Femur (tissue), 1 donor: ENCODE results near the gene SLC19A3.
"Not testable (repeated sequence)": the region's sequence is repeated elsewhere in the genome, so short reads cannot be mapped to it uniquely, and the experiment has no call there.

Experiments used
- DNase-seq: peaks from one replicate; pipeline ENCODE4 v3.0.0-alpha.2; 2017

Gene SLC19A3

DNA sequence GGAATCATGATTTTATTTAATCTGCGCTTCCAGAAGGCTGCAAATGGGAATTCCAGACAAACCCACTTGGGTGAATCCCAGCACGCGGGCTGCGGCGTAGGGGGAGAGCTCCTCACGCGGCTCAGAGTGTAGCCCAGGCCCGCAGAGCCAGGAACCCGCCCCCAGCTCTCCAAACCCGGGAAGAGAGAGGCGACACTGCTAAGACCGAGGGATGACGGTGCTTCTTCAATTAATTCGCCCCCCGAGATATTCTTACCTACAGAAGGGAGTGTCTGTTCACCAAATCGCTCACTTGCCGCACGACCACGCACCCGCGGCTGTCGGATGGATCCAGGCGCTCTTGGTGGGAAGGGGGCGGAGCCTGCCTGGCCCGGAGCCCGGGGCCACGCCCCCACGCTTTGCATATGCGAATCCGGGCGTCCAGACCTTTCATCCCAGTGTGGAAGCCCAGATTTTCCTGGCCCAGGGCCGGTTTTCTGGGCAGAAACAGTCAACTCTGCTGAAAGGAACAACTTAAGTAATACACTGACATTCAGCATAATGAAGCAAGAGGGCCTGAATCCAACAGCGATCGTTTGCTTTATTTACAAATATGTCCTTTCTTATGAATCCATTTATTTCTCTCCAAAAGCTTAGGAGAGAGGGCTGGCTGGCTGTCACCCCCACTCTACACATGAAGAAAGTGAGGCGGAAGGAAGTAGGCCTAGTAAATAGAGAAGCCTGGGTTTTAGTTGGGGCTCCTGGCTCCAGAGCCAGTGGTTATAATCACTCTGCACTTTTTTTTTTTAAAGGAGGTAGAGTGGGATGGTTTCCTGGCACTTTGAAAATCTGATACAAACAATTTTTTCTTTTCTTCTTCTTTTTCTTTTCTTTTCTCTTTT lies at the start of gene SLC19A3:
Gene SLC19A3 (minus strand): TSS at position 342 of the 881 bp plus-strand sequence. CDS start 15,710 bp downstream, outside the sequence.
- peak; percentile 95 for DNase-seq

DNA sequence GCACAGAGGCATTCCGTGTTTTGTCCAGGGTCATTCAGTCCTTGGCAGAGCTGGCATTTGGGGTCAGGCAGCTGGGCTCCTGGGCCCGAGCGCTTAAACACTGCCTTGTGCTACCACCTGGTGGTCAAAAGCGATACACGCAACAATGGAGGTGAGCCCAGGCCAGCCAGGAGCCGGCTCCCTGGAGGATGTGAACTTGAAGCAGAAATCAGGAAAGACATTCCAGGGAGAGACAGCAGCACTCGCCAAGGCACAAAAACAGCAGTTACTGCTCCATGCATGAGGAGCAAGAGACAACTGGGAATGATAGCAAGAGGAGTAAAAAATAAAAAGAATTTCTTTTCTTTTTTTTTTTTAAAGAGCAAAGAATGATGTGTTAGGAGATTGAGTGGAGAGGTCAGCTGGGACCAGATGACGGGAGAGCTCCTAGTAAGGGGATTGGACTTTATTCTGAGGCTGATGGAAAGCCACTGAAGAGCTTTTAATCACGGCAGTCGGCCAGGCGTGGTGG lies 48.6 kb upstream of the SLC19A3 start:
- DNase-seq, result peak; percentile 83

DNA sequence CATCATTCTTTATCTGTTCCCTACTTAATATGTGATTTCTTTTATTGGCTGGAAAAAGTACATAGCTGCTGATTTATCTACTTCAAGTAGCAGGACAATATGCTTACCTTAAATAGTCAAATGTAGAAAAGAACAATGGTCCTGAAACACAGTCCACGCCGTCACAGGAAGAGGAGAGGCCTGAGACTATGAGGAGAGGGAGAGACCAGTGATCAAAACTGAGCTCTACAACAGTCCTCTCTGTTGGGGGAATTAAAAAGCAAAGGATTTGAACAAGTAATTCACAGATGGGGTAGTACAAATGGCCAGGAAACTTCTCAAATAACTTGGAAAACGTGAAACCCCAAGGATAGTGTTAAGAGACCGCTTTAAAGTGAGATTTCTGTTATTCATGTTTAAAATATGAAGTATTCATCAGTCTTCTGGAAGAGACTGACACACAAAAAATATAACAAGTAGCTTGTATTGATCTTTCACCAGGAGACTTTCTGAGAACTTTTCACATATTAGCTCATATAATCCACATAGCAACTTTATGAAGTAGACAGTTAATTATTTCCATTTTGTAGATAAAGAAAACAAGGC lies 48.1 kb upstream of the SLC19A3 start:
- DNase-seq, result no peak

DNA sequence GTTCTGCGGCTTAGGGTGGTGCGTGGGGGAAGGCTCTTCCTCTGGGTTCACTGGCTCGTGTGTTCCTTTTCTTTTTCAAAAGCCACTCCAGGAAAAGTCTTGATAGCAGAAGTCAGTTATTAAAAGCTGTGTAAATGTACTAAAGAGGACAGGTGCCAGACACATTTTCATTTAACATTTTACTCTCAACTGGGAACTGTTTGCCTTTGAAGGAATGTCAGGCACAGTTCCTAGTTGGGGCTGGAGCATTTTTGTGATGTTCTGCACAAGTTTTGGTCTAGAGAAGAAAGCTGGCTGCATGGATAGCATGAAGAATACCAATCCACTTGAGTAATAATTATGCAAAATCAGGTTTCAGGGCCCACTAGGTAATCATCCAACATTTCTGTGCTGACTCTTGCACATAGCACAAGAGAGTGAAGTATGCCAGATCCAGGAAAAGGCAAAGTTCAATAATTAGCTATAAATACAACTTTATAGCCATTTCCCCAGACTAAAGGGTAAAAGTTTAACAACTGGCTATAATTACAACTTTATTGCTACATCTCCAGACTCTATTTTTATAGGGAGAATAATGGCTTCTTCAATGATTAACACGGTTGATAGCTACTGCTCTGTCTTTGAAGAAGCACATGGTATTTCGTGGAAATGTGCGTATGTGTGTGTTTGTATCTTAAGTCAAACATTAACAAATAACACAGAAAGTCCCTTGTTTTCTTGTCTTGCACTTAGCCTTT lies 44.1 kb upstream of the SLC19A3 start:
- DNase-seq, result peak; percentile 46

DNA sequence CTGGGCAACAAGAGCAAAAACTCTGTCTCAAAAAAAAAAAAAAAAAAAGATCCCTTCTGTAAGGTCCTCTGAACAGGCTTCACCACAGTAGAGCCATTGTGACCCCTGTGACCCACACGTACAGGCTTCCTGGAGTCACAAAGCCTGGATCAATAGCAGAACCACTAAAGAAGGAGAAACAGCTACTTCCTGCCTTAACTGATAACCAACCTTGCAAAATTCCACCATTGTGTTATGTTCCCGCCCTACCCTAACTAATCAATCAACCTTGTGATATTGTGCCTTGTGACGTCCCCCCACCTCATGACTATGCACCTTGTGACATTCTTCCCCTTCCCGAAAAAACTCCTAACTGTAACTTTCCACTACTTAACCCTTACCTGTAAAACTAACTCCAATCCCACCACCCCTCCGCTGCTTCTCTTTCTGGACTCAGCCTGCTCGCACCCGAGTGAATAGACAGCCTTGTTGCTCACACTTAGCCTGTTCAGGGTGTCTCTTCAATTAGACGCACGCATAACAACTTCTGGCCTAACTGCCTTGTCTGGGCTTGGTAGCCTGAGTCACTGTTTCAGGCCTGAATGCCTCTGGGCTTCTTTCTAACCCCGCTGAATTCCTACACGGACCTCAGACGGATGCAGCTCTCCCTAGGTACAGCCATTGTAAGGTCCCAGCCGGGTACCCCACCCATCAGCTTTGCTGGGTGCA lies 41.7 kb upstream of the SLC19A3 start:
- DNase-seq, result no peak

DNA sequence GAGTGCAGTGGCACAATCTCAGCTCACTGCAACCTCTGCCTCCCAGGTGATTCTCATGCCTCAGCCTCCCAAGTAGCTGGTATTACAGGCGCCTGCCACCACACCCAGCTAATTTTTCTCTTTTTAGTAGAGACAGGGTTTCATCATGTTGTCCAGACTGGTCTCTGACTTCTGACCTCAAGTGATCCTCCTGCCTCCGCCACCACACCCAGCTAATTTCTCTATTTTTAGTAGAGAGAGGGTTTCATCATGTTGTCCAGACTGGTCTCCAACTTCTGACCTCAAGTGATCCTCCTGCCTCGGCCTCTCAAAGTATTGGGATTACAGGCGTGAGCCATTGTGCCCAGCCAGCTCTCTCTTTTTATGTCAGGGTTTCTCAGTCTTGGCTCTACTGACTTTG lies 38.4 kb upstream of the SLC19A3 start:
- DNase-seq, result not testable (repeated sequence)

DNA sequence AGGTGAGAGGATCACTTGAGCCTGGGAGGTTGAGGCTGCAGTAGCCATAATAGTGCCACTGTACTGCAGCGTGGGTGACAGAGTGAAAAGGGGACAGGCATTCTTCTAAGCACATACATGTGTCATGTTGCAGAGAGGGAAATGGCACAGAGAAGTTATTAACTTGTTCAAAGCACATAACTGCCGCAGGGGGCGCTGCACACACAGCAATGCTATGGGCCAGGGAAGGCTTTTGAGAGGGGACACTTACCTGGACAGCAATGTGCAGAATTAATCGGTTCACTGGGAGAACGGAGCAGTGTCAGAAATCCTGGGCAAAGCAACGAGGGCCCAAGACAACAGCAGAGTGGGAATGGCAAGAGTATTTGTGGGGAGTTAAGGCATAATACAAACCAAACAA lies 30.3 kb upstream of the SLC19A3 start:
- DNase-seq, result no peak

DNA sequence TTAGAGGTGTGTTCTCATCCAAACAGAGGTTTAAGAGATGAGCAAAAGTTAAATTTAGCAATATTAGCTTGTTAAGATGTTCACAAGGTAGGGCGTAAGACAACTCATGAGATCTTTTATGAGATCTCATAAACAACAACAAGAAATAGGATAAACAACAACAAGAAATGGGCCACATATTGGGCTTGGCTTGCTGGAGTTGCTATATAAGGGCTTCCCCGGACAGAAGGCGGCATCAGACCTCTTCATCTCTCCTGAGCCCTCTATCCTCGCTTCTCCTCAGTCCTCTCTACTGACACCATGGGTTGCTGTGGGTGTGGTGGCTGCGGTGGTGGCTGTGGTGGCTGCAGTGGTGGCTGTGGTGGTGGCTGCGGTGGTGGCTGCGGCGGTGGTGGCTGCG lies 27.8 kb upstream of the SLC19A3 start, which contains the start of gene SCYGR8:
Gene SCYGR8 (plus strand): TSS at position 301 of the 400 bp plus-strand sequence. CDS start 0 bp downstream, at position 301.
- DNase-seq, result no peak

DNA sequence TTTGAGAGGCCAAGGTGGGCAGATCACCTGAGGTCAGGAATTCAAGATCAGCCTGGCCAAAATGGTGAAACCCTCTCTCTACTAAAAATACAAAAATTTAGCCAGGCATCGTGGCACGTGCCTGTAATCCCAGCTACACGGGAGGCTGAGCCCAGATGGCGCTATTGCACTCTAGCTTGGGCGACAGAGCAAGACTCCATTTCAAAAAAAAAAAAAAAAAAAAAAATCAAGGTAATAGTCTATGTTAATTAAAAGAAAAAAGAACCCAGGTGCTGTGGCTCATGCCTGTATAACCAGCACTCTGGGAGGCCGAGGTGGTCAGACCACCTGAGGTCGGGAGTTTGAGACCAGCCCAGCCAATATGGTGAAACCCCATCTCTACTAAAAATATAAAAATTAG lies 22.9 kb upstream of the SLC19A3 start:
- DNase-seq, result not testable (repeated sequence)

DNA sequence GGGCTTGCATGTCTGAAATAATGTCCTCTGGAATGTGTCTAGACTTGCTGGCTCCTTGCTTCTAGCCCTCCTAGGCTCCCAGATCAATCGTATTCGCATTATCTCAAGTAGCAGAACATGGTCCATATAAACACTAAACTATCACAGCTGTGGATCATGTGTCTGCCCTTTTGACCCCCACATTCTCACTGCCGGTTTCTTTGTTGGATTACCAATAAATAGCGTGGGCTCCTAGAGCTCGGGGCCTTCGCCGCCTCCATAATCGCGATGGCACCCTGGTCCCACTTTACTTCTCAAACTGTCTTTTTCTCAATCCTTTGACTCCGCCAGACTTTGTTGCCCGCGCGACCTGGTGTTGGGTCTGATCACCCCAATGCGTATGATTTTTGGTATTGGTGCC lies 21.5 kb upstream of the SLC19A3 start:
- no peak for DNase-seq

DNA sequence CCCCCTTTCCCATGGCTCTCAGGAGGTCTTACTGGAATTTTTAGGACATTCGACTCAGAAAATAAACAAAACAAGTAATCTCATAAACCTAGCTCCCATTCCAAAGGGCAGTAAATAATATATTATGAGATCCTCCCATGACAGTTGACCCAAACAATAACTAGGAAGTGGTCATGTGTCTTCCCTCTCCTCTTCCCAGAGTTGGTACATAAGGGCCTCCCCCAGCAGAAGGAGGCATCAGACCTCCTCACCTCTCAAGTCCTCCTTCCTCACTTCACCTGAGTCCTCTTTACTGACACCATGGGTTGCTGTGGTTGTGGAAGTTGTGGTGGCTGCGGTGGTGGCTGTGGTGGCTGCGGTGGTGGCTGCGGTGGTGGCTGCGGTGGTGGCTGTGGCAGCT lies 10.2 kb upstream of the SLC19A3 start, which contains the start of gene SCYGR7:
Gene SCYGR7 (plus strand): TSS at position 301 of the 400 bp plus-strand sequence. CDS start 0 bp downstream, at position 301.
- no peak for DNase-seq

DNA sequence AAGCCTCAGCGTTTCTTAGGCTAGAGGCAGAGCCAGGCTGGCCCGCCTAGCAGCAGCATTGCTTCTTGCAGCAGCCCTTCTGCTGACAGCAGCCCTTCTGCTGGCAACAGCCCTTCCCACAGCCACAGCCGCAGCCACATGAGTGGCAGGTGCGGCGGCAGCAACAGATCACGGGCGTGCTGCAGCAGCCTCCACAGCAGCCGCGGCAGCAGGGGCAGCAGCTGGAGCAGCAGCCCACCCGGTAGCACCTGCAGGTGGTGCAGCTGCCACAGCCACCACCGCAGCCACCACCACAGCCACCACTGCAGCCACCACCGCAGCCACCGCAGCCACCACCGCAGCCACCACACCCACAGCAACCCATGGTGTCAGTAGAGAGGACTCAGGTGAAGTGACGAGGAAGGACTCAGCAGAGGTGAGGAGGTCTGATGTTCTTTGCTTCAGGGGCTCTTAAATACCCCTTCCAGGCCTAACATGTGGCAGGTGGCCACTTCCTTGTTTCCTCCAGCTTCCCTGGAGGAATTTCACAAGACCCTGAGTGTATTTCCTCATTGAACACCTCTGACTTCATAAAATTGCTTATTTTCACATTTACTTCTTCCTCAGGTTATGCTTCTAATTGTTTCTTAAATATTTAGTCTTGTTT lies 6.7 kb upstream of the SLC19A3 start, which contains the start of gene SCYGR6:
Gene SCYGR6 (minus strand): TSS at position 364 of the 646 bp plus-strand sequence. CDS start 0 bp downstream, at position 364.
- no peak for DNase-seq

DNA sequence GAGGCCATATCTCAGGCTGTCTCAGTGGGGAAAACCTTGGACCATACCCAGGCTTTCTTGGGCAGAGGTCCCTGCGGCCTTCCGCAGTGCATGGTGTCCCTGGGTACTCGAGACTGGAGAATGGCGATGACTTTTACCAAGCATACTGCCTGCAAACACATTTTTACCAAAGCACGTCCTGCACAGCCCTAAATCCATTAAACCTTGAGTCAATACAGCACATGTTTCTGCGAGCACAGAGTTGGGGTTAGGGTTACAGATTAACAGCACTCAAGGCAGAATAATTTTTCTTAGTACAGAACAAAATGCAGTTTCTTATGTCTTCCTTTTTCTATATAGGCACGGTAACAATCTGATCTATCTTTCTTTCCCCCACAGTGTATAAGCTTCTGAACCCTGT lies 5.0 kb upstream of the SLC19A3 start:
- not testable (repeated sequence) for DNase-seq

DNA sequence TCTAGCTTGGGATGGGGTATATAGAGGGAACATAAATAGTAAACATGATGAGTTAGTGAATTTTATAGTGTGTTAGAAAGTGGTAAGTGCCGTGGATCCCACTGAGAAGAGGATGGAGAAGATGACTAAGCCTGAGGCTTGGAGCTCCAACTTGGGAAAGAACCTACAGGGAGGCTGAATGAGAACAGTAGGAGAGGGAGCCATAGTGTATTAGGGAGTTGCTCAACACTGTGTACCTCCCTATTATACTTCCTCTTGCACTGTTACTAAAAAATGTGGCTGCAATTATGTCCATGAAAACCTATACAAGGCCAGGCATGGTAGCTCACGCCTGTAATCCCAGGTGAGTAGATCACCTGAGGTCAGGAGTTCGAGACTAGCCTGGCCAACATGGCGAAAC lies 2.9 kb upstream of the SLC19A3 start:
- no peak for DNase-seq

DNA sequence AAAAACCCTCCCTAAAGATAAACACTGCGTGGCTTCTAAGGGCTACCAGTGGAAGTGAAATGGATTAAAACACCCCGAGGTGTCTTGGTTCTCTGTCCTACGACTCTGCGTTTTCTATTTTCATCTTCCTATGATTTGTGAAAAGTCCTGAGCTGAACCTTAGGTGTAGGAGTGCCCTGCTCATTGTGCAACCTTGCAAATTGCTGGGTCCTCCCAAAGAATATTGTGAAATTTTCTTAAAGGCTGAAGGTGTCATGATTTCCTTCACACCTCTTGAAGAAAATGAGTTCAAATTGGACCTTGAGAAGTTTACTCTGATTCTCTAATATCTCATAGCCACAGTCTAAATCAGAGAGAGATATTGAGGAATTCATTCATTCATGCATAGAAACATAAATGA lies 1.8 kb upstream of the SLC19A3 start:
- DNase-seq, result no peak

DNA sequence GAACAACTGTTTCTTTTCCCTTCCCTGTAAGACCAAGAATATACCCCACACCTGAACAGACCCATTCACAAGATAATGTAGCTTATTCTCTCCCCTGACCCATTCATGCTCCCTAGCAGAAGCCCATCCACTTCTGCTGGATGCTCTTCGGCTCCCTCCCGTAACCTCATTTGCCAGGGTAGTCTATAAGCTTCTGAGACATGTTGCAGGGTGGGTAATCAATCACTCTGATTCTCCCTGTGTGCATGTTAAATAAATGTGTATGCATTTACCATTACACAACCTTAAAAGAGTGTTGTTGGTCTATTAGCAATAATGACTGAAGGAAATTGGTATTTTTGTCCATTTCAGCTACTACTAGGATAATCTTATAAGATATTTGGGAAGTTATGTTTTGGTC lies 1.3 kb downstream of the SLC19A3 start:
- DNase-seq, result no peak

DNA sequence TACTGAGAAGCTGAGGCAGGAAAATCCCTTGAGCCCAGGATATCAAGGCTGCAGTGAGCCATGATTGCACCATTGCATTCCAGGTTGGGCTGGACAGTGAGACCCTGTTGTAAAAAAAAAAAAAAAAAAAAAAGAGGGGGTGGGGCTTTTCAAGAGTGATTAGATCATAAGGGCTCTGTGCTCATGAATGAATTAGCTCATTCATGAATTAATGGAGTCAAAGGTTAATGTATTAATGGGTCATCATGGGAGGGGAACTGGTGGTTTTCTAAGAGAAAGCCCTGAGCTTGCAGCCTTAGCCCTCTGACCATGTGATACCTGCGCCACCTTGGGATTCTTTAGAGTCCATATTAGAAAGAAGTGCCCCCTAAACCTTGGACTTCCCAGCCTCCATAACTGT lies 4.5 kb downstream of the SLC19A3 start:
- no peak for DNase-seq

DNA sequence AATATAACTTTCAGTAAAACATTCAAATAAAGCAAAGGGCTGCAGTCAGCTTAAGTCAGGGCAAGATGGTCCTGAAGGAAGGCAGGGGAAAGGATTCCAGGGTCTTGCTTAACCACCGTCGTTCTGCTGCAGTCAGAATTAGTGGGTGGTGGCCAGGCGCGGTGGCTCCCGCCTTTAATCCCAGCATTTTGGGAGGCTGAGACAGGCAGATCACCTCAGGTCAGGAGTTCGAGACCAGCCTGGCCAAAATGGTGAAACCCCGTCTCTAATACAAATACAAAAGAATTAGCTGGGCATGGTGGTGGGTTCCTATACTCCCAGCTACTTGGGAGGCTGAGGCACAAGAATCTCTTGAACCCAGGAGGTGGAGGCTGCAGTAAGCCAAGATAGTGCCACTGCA lies 6.8 kb downstream of the SLC19A3 start:
- DNase-seq, result no peak

DNA sequence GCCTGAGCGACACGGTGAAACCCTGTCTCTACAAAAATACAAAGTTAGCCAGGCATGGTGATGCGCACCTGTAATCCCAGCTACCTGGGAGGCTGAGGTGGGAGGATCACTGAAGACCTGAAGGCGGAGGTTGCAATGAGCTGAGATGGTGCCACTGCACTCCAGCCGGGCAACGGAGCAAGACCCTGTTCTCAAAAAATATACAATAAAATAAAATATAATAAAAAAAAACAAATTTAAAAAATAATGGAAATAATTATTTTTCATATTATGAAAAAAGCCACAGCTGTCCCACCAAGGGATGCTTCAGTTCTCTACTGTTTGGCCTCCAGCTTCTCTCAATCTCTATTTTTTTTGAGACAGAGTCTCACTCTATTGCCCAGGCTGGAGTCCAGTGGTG lies 10.4 kb downstream of the SLC19A3 start:
- DNase-seq, result no peak

DNA sequence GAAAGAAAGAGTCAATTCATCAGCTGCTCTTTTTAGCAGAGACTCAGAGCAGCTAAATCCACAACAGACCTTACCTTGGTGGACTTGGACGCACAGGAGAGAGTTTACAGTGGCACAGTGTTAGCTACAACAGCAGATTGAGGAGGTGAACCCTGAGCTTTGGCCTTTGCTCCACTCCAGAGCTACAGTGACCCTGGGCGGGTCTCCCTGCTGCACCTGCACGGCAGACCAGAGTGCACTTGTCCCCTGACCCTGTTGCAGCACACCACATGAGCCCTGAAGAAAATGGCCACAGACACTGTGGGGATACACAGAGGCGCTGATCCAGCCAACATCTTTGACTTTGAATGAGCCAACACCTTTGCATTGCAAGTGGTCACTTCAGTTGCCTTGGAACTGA lies 11.0 kb downstream of the SLC19A3 start:
- no peak for DNase-seq

DNA sequence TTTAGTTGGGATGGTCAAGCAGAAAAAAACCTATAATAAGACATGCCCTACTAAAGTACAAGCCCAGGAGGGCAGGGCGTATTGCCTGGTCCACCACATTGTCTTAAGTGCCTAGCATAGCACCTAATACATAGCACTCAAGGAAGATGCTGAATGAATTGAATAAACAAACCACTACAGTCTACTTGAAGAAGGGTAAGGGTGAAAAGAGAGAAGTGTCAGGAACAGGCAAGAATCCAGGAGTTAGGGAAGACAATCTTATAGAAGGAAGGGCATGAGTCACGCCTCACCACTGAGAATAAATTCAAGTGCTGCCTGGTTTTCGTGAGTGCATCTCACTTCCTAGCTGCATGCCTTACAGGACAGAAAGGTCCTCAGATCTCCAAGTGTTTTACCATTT lies 13.9 kb downstream of the SLC19A3 start:
- no peak for DNase-seq

DNA sequence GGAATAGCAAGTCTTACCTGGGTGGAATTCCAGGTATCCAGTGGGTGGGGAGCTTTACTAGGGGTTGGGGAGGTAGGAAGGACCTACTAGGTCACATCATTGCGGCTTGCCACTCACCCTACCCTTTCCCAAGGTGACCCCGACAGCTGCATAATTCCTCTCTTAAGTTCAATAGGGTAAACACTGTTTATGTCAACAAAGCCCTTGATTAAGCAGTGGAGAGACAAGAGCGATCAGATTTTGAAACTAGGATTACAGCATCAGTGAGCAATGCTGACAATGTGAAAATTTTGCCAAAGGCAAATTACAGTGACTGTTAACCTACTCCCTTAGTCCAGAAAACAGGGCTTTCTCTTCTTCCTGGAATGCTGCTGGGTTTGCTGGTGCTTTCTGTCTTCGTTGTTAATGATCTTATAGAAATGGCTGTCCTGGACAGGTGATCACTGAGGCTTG lies 14.5 kb downstream of the SLC19A3 start:
- no peak for DNase-seq
